ENCODE data around the gene VPS26C.

Gene VPS26C

DNA sequence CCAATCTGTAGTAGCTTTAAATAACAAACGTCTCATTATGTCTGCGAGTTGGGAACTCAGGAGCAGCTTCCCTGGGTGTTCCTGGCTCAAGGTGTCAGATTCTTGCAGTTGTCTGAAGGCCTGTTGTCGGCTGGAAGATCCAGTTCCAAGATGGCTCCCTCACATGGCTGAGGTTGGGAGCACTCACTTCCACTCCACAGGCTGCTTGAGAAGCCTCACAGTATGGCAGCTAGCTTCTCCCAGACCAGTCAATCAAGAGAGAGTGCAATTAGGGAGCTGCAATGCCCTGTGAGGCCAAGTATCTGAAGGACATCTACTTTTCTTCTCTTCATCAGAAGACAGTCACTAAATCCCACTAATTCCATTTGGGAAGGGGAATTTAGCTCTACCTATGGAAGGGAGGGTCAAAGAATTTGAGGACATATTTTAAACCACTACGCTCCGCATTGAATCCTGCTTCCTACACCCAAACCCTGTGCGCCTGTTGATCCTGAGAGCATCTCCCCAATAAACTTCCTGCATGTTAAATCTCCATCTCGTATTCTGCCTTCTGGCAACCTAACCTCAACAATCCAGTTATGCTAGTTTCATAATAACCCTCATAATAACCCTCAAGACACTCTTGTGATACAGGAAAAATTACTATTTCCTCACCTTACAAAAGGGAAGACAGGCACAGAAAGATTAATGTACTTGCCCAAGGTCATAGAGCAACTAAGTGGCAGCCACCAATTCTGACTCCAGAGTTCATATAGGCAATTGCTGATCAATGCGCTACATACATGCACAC lies 3.6 kb upstream of the VPS26C start:
- TF ChIP-seq, protein P1, sequence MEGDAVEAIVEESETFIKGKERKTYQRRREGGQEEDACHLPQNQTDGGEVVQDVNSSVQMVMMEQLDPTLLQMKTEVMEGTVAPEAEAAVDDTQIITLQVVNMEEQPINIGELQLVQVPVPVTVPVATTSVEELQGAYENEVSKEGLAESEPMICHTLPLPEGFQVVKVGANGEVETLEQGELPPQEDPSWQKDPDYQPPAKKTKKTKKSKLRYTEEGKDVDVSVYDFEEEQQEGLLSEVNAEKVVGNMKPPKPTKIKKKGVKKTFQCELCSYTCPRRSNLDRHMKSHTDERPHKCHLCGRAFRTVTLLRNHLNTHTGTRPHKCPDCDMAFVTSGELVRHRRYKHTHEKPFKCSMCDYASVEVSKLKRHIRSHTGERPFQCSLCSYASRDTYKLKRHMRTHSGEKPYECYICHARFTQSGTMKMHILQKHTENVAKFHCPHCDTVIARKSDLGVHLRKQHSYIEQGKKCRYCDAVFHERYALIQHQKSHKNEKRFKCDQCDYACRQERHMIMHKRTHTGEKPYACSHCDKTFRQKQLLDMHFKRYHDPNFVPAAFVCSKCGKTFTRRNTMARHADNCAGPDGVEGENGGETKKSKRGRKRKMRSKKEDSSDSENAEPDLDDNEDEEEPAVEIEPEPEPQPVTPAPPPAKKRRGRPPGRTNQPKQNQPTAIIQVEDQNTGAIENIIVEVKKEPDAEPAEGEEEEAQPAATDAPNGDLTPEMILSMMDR (IDR thresholded peaks at IDR 0.05; ENCODE audit: poor library complexity, severe bottlenecking) = no peak
- H3K36me3 ChIP-seq (ENCODE audit: low read depth) = no peaks in the 10 kb centered on the region
- DNase-seq (ENCODE audit: low spot score) (no peak), ATAC-seq (ENCODE audit: low read depth) (no peak)
- no peak overlapping the region for H3K4me3 ChIP-seq (ENCODE audit: severe bottlenecking)
- H3K9me3 ChIP-seq (ENCODE audit: severe bottlenecking) = peaks cover 3% of the 10 kb centered on the region
- H3K27me3 ChIP-seq (ENCODE audit: insufficient read depth, poor library complexity, severe bottlenecking) = no peaks in the 10 kb centered on the region
- H3K4me1 ChIP-seq (ENCODE audit: insufficient read depth, poor library complexity, severe bottlenecking) = peaks cover 9% of the 10 kb centered on the region
- H3K27ac ChIP-seq (ENCODE audit: poor library complexity, severe bottlenecking) = no peak overlapping the region

DNA sequence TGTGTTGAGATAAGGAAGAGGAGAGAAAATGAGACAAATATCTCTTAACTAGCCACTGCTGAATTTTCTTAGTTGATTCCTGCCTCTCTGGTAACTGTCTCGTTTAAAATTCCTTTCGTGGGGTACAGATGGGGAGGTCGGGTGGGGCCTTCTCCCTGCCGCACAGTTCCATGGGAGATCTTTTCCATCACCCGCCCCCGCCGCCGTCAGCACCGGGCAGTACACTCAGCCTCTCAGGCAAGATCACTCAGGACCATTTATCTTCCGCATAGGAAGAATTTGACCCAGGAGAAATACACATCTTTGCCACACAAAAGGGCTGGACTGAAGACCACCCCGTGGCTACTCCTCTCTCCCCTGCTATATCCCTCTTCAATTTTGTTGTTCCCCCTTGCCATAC lies 2.3 kb upstream of the VPS26C start:
- Histone ChIP-seq H3K36me3 (ENCODE audit: low read depth) (0 out of 2 replicates have a peak, but pooled peaks cover 10% of the 10 kb centered on the region), H3K4me1 (ENCODE audit: insufficient read depth, poor library complexity, severe bottlenecking) (peaks cover 16% of the 10 kb centered on the region), H3K27ac (ENCODE audit: poor library complexity, severe bottlenecking) (no peak overlapping the region), H3K4me3 (ENCODE audit: severe bottlenecking) (no peak overlapping the region), H3K27me3 (ENCODE audit: insufficient read depth, poor library complexity, severe bottlenecking) (no peaks in the 10 kb centered on the region), H3K9me3 (ENCODE audit: severe bottlenecking) (no peaks in the 10 kb centered on the region)
- TF ChIP-seq, protein P1 (IDR thresholded peaks at IDR 0.05; ENCODE audit: poor library complexity, severe bottlenecking) = no peak
- DNase-seq (ENCODE audit: low spot score) (no peak), ATAC-seq (ENCODE audit: low read depth) (no peak)

DNA sequence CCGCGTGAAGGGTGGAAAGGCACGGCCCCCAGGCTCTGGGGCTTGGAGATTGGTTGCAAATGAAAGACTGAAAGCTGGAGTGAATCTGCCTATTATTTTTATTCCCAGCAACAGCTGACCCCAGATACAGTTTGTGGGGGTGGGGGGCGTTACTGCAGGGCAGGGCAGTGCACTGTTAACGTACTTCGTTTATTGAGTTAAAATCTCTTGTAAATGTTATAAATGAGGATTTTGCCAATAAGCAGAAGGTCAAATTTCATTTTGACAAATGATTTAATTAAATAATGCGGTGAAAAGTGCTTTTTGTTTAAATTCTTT lies 1.0 kb upstream of the VPS26C start:
- Histone ChIP-seq H3K36me3 (ENCODE audit: low read depth) (0 out of 2 replicates have a peak, but pooled peaks cover 12% of the 10 kb centered on the region), H3K4me1 (ENCODE audit: insufficient read depth, poor library complexity, severe bottlenecking) (peaks cover 16% of the 10 kb centered on the region), H3K9me3 (ENCODE audit: severe bottlenecking) (no peaks in the 10 kb centered on the region), H3K27ac (ENCODE audit: poor library complexity, severe bottlenecking) (peak overlapping the region; percentile 83), H3K27me3 (ENCODE audit: insufficient read depth, poor library complexity, severe bottlenecking) (no peaks in the 10 kb centered on the region), H3K4me3 (ENCODE audit: severe bottlenecking) (peak overlapping the region; percentile 45)
- TF ChIP-seq, protein P1 (IDR thresholded peaks at IDR 0.05; ENCODE audit: poor library complexity, severe bottlenecking) = no peak
- no peak for ATAC-seq (ENCODE audit: low read depth)
- no peak for DNase-seq (ENCODE audit: low spot score)

DNA sequence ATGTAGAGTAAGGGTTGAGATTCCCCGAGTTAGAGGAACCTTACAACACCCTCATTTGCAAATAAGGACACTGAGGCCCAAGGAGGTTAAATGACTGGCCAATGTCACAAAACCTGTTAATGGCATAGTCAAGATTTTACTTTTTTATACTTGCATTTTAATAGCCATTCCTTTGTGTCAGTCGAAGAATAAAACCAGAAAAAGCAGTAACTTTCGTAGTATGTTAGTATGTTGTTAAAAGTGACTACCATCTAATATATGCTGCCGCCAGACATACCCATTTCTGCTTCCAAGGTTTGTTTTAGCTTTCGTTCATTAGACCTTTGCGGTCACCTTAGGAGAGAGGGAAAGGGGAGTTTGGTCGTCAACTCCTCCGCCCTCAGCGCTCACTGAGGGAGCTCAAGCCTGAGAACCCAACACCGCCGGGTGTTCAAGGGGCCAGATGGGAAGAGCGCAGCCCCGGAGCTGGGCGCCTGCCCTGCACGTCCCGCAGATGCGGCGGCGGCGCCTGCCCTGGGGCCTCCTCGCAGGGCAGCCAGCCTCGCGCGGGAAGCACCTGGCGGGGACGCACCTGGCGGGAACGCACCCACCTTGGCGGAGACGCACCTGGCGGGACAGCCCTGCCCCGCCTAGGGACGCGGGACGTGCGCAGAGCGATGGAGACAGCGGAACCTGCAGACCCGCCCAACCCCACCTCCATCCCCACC lies 466 bp downstream of the VPS26C start:
- H3K4me1 ChIP-seq (ENCODE audit: insufficient read depth, poor library complexity, severe bottlenecking) = peaks cover 16% of the 10 kb centered on the region
- no peaks in the 10 kb centered on the region for H3K9me3 ChIP-seq (ENCODE audit: severe bottlenecking)
- H3K4me3 ChIP-seq (ENCODE audit: severe bottlenecking) = peak overlapping the region; percentile 45
- peak; percentile 79 for DNase-seq (ENCODE audit: low spot score)
- no peaks in the 10 kb centered on the region for H3K27me3 ChIP-seq (ENCODE audit: insufficient read depth, poor library complexity, severe bottlenecking)
- TF ChIP-seq, protein P1 (IDR thresholded peaks at IDR 0.05; ENCODE audit: poor library complexity, severe bottlenecking) = no peak
- H3K27ac ChIP-seq (ENCODE audit: poor library complexity, severe bottlenecking) = peak overlapping the region; percentile 83
- ATAC-seq (ENCODE audit: low read depth) = peak; percentile 47
- peaks cover 13% of the 10 kb centered on the region; the same call in 1 of the 2 replicates for H3K36me3 ChIP-seq (ENCODE audit: low read depth)

Measured in RWPE2 (cell line).